ENCODE measurements around the gene ANKRD12.

ANKRD12 gene

GRCh38 chr18:9120796-9121195, 15.8 kb upstream of the ANKRD12 start:
- no peak for DNase-seq (ENCODE audit: low read depth)
- no peak for TF ChIP-seq CTCF (IDR thresholded peaks at IDR 0.05; ENCODE audit: control insufficient read depth, extremely low read depth, insufficient read depth)
- no peak overlapping the region for H3K4me3 ChIP-seq (ENCODE audit: low read depth, low read length)

- no peak for TF ChIP-seq CTCF (IDR thresholded peaks at IDR 0.05; ENCODE audit: control insufficient read depth, extremely low read depth, insufficient read depth)
- DNase-seq (ENCODE audit: low read depth) = no peak
Measured at GRCh38 chr18:9123520-9123919, 13.1 kb upstream of the ANKRD12 start.

GRCh38 chr18:9124824-9125223, 11.8 kb upstream of the ANKRD12 start:
- no peak for TF ChIP-seq CTCF (IDR thresholded peaks at IDR 0.05; ENCODE audit: control insufficient read depth, extremely low read depth, insufficient read depth)
- H3K4me3 ChIP-seq (ENCODE audit: low read depth, low read length) = no peak overlapping the region
- DNase-seq (ENCODE audit: low read depth) = no peak

More at GRCh38 chr18:9123520-9123919, 13.1 kb upstream of the ANKRD12 start:
- H3K4me3 ChIP-seq (ENCODE audit: low read depth, low read length) = no peak overlapping the region

GRCh38 chr18:9126337-9126736, 10.2 kb upstream of the ANKRD12 start:
- no peak for DNase-seq (ENCODE audit: low read depth)
- no peak for TF ChIP-seq CTCF (IDR thresholded peaks at IDR 0.05; ENCODE audit: control insufficient read depth, extremely low read depth, insufficient read depth)
- H3K4me3 ChIP-seq (ENCODE audit: low read depth, low read length) = no peak overlapping the region

- no peak overlapping the region for H3K4me3 ChIP-seq (ENCODE audit: low read depth, low read length)
- DNase-seq (ENCODE audit: low read depth) = no peak
- no peak for TF ChIP-seq CTCF (IDR thresholded peaks at IDR 0.05; ENCODE audit: control insufficient read depth, extremely low read depth, insufficient read depth)
Measured at GRCh38 chr18:9130195-9130594, 6.4 kb upstream of the ANKRD12 start.

- DNase-seq (ENCODE audit: low read depth) = no peak
- no peak overlapping the region for H3K4me3 ChIP-seq (ENCODE audit: low read depth, low read length)
- TF ChIP-seq CTCF (IDR thresholded peaks at IDR 0.05; ENCODE audit: control insufficient read depth, extremely low read depth, insufficient read depth) = no peak
Measured at GRCh38 chr18:9130806-9131205, 5.8 kb upstream of the ANKRD12 start.

GRCh38 chr18:9132628-9133027, 4.0 kb upstream of the ANKRD12 start:
- no peak for TF ChIP-seq CTCF (IDR thresholded peaks at IDR 0.05; ENCODE audit: control insufficient read depth, extremely low read depth, insufficient read depth)
- DNase-seq (ENCODE audit: low read depth) = no peak
- H3K4me3 ChIP-seq (ENCODE audit: low read depth, low read length) = no peak overlapping the region
